IMR-90 (cell line): ENCODE results near the gene EPM2AIP1. TPM values are rescaled to one million over a fixed set of nuclear protein-coding genes. Genes with fewer than 3 reads are reported as not detected.

Experiments
- ATAC-seq: fragments of 200-7000 bp; cut with Tn5 transposase; 2 replicates; pipeline ENCODE4 v1.9.1; 2020; ENCODE audit warnings: low read depth, mild to moderate bottlenecking, moderate library complexity
- BruUV-seq: library from RNA; stranded (reverse); fragments of 400-500 nt; replicated peaks from 2 replicates; lab custom pipeline; 2021; lab: Mats Ljungman, UMichigan
- CTCF ChIA-PET: fragments of 300-600 bp; formaldehyde crosslinking; extraction: SDS; loops from one replicate; lab custom pipeline; 2021; ENCODE audit warnings: antibody characterized with exemption; lab: Yijun Ruan, JAX
- POLR2A ChIA-PET: fragments of 300-600 bp; sonication (Branson Sonifier 250); formaldehyde crosslinking; loops from one replicate; lab custom pipeline; 2022; ENCODE audit warnings: antibody characterized with exemption; ENCODE audit not compliant: unreplicated experiment; lab: Charles Lee
- DNase-seq: peaks from one replicate; pipeline ENCODE4 v3.0.0; 2013
- H2AFZ ChIP-seq: replicated peaks from 2 replicates; pipeline ENCODE3; 2013; ENCODE audit warnings: low read length, mild to moderate bottlenecking; ENCODE audit not compliant: poor library complexity
- H2AK5ac ChIP-seq: 2 replicates; pipeline ENCODE4 v1.6.1; 2013; ENCODE audit warnings: low read depth, low read length, inconsistent platforms
- H2AK9ac ChIP-seq: replicated peaks from 2 replicates; pipeline ENCODE3; 2013; ENCODE audit warnings: mild to moderate bottlenecking, low read depth, low read length, moderate library complexity; ENCODE audit not compliant: poor library complexity
- H2BK120ac ChIP-seq: 2 replicates; pipeline ENCODE4 v1.6.1; 2013; ENCODE audit warnings: low read depth, low read length, inconsistent platforms
- H2BK15ac ChIP-seq: 3 replicates; pipeline ENCODE4 v1.6.1; 2013; ENCODE audit warnings: low read depth, low read length, inconsistent platforms
- H2BK20ac ChIP-seq: 2 replicates; pipeline ENCODE4 v1.6.1; 2013; ENCODE audit warnings: low read depth, mild to moderate bottlenecking, inconsistent platforms, low read length, moderate library complexity
- H2BK5ac ChIP-seq: 2 replicates; pipeline ENCODE4 v1.6.1; 2013; ENCODE audit warnings: mild to moderate bottlenecking, low read depth, low read length, inconsistent platforms; ENCODE audit not compliant: poor library complexity, severe bottlenecking
- H3K14ac ChIP-seq: replicated peaks from 2 replicates; pipeline ENCODE4 v1.6.1; 2013; ENCODE audit warnings: low read depth, low read length, inconsistent platforms
- H3K18ac ChIP-seq: 2 replicates; pipeline ENCODE4 v1.6.1; 2013; ENCODE audit warnings: low read depth, low read length, control low read depth
- H3K23ac ChIP-seq: 2 replicates; pipeline ENCODE4 v1.6.1; 2013; ENCODE audit warnings: low read depth, low read length, inconsistent platforms
- H3K27ac ChIP-seq: 2 replicates; pipeline ENCODE4 v1.5.1; 2013; ENCODE audit warnings: mild to moderate bottlenecking, control low read depth, low read length; ENCODE audit not compliant: insufficient read depth
- H3K27me3 ChIP-seq: 2 replicates; pipeline ENCODE4 v1.6.1; 2013; ENCODE audit warnings: low read length; ENCODE audit not compliant: control insufficient read depth, insufficient read depth
- H3K36me3 ChIP-seq: 2 replicates; pipeline ENCODE4 v1.6.1; 2013; ENCODE audit warnings: low read length, mixed read lengths; ENCODE audit not compliant: control insufficient read depth, insufficient read depth
- H3K4ac ChIP-seq: 2 replicates; pipeline ENCODE4 v1.6.1; 2013; ENCODE audit warnings: low read depth, low read length, inconsistent platforms
- H3K4me1 ChIP-seq: 2 replicates; pipeline ENCODE4 v1.6.1; 2013; ENCODE audit warnings: low read length, mixed read lengths; ENCODE audit not compliant: control insufficient read depth, insufficient read depth
- H3K4me2 ChIP-seq: 2 replicates; pipeline ENCODE4 v1.6.1; 2013; ENCODE audit warnings: low read depth, mild to moderate bottlenecking, control low read depth, low read length, moderate library complexity
- H3K4me3 ChIP-seq: 2 replicates; pipeline ENCODE4 v1.5.1; 2013; ENCODE audit warnings: low read depth, mild to moderate bottlenecking, control low read depth, low read length, moderate library complexity; ENCODE audit not compliant: insufficient read depth
- H3K56ac ChIP-seq: 2 replicates; pipeline ENCODE4 v1.6.1; 2013; ENCODE audit warnings: low read length, inconsistent platforms; ENCODE audit not compliant: insufficient read depth; ENCODE audit errors: extremely low read depth
- H3K79me1 ChIP-seq, 2 experiments: 2 replicates each; pipeline ENCODE4 v1.6.1; 2013; ENCODE audit warnings: low read length in 2 of 2, inconsistent platforms in 1 of 2, low read depth in 1 of 2
- H3K9ac ChIP-seq: 2 replicates; pipeline ENCODE4 v1.6.1; 2013; ENCODE audit warnings: low read depth, low read length, control low read depth
- H3K9me1 ChIP-seq: 2 replicates; pipeline ENCODE4 v1.6.1; 2013; ENCODE audit warnings: low read length, inconsistent platforms; ENCODE audit not compliant: insufficient read depth
- H3K9me3 ChIP-seq: 2 replicates; pipeline ENCODE4 v1.6.1; 2013; ENCODE audit warnings: low read length; ENCODE audit not compliant: control insufficient read depth, insufficient read depth
- H4K20me1 ChIP-seq: 2 replicates; pipeline ENCODE4 v1.6.1; 2013; ENCODE audit warnings: low read length, inconsistent platforms; ENCODE audit not compliant: insufficient read depth
- H4K5ac ChIP-seq: 2 replicates; pipeline ENCODE4 v1.6.1; 2013; ENCODE audit warnings: mild to moderate bottlenecking, low read depth, low read length, control low read depth
- H4K8ac ChIP-seq, 2 experiments: 2 replicates each; pipeline ENCODE4 v1.6.1; 2013; ENCODE audit warnings: low read depth in 2 of 2, low read length in 2 of 2, control low read depth in 1 of 2, inconsistent platforms in 1 of 2
- H4K91ac ChIP-seq: 2 replicates; pipeline ENCODE4 v1.6.1; 2013; ENCODE audit warnings: low read depth, low read length, inconsistent platforms; ENCODE audit not compliant: insufficient read depth
- BHLHE40 ChIP-seq: fragments of 150-350 bp; IDR thresholded peaks from 2 replicates; pipeline ENCODE4 v1.6.1; 2016; ENCODE audit warnings: mild to moderate bottlenecking, low read depth, low read length
- CEBPB ChIP-seq: IDR thresholded peaks from 2 replicates; pipeline ENCODE4 v1.6.1; 2012; ENCODE audit warnings: low read depth, low read length, improper control_type of control experiment
- CHD1 ChIP-seq: IDR thresholded peaks from 2 replicates; pipeline ENCODE4 v1.6.1; 2012; ENCODE audit warnings: low read depth, low read length, improper control_type of control experiment
- CTCF ChIP-seq: conservative IDR thresholded peaks from 2 replicates; pipeline ENCODE4 v1.5.1; 2012; ENCODE audit warnings: mild to moderate bottlenecking, low read depth, low read length, improper control_type of control experiment
- ELK1 ChIP-seq: fragments of 150-350 bp; IDR thresholded peaks from 2 replicates; pipeline ENCODE4 v1.6.1; 2016; ENCODE audit warnings: low read depth, mild to moderate bottlenecking, low read length, moderate library complexity, borderline replicate concordance
- FOS ChIP-seq: fragments of 150-350 bp; IDR thresholded peaks from 2 replicates; pipeline ENCODE4 v1.6.1; 2016; ENCODE audit warnings: low read depth, low read length
- MAFK ChIP-seq: IDR thresholded peaks from 2 replicates; pipeline ENCODE4 v1.6.1; 2012; ENCODE audit warnings: low read depth, low read length, improper control_type of control experiment
- MAZ ChIP-seq: IDR thresholded peaks from 2 replicates; pipeline ENCODE4 v1.6.1; 2012; ENCODE audit warnings: low read depth, mild to moderate bottlenecking, low read length, improper control_type of control experiment, moderate library complexity, borderline replicate concordance
- MXI1 ChIP-seq: IDR thresholded peaks from 2 replicates; pipeline ENCODE4 v1.6.1; 2012; ENCODE audit warnings: low read depth, mild to moderate bottlenecking, low read length, moderate library complexity, borderline replicate concordance
- NFE2L2 ChIP-seq: fragments of 150-350 bp; IDR thresholded peaks from 2 replicates; pipeline ENCODE4 v1.6.1; 2016; ENCODE audit warnings: low read depth, mild to moderate bottlenecking, low read length
- POLR2A ChIP-seq: IDR thresholded peaks from 2 replicates; pipeline ENCODE4 v1.6.1; 2012; ENCODE audit warnings: mild to moderate bottlenecking, low read depth, low read length
- RAD21 ChIP-seq: IDR thresholded peaks from 2 replicates; pipeline ENCODE4 v1.6.1; 2012; ENCODE audit warnings: low read length, improper control_type of control experiment
- RCOR1 ChIP-seq: IDR thresholded peaks from 2 replicates; pipeline ENCODE4 v1.6.1; 2012; ENCODE audit warnings: mild to moderate bottlenecking, low read length, improper control_type of control experiment; ENCODE audit not compliant: insufficient replicate concordance
- RFX5 ChIP-seq: IDR thresholded peaks from 2 replicates; pipeline ENCODE4 v1.8.0; 2012; ENCODE audit warnings: low read depth, mild to moderate bottlenecking, low read length, moderate library complexity
- SMC3 ChIP-seq: fragments of 150-350 bp; IDR thresholded peaks from 2 replicates; pipeline ENCODE4 v1.6.1; 2016; ENCODE audit warnings: low read depth, mild to moderate bottlenecking, antibody characterized with exemption, low read length, moderate library complexity
- WGBS, 2 experiments: methylation state at CpG; one replicate each; pipeline versions ENCODE4 v1.1.5 to v1.1.7; 2013; ENCODE audit warnings: missing lambda C conversion rate in 2 of 2; ENCODE audit not compliant: insufficient read length in 1 of 2; ENCODE audit errors: extremely low coverage in 2 of 2; 5-methylcytosine and 5-hydroxymethylcytosine counted together
- dilution Hi-C: fragments of 300-500 bp; cut with HindIII; formaldehyde crosslinking; loops from one replicate; pipeline ENCODE4 v1.14.3; 2018; ENCODE audit warnings: low sequenced_read_pairs; ENCODE audit not compliant: unreplicated experiment
- in situ Hi-C: fragments of 300-500 bp; cut with MboI; formaldehyde crosslinking; loops from 3 replicates; pipeline ENCODE4 v1.14.3; 2019; ENCODE audit warnings: low sequenced_read_pairs, inconsistent platforms, mixed read lengths
- intact Hi-C: fragments of 100-400 bp; cut with micrococcal nuclease; formaldehyde crosslinking; loops from 2 replicates; pipeline ENCODE4 v1.10.0; 2022
- polyA plus RNA-seq, 3 experiments: library from polyadenylated mRNA; depleted of rRNA; stranded (reverse); fragments of >200 nt; gene quantifications; 2 replicates each; pipeline ENCODE4 v1.2.3, GENCODE V29; 2012; ENCODE audit warnings: low replicate concordance in 1 of 3
- total RNA-seq: library from RNA; depleted of rRNA; stranded (reverse); fragments of >200 nt; gene quantifications from 2 replicates; pipeline ENCODE4 v1.2.3, GENCODE V29; 2012
- TF ChIP-seq, protein P1 (sequence below): fragments of 150-350 bp; IDR thresholded peaks from 2 replicates; pipeline ENCODE4 v1.6.1; 2017; ENCODE audit warnings: mild to moderate bottlenecking, antibody characterized with exemption, low read length, low read depth

Gene EPM2AIP1
- total and polyA plus RNA-seq, 2 of the 4 experiments (the other 2 are of a cell fraction) = 6.4 to 13.4 TPM

- peak overlapping the region; percentile 3; the same call in 1 of the 2 replicates for H3K27ac ChIP-seq
Measured at GRCh38 chr3:36941658-36942057, 51.3 kb downstream of the EPM2AIP1 start.

More at GRCh38 chr3:36941658-36942057, 51.3 kb downstream of the EPM2AIP1 start:
- 0 out of 2 replicates have a peak overlapping the region, but pooled peaks have one; percentile 11 for H3K56ac ChIP-seq
- CTCF ChIA-PET = interaction anchor here (3.4 kb wide), 1 partner anchor 17 kb away, joined by 15 read pairs; no protein-coding TSS in a partner anchor
- peaks cover 6% of the 10 kb centered on the region; the same call in 1 of the 2 replicates for H3K9me1 ChIP-seq
- H3K14ac ChIP-seq = no peak overlapping the region; the same call in 1 of the 2 replicates
- peaks cover 8 to 28% of the 10 kb centered on the region in 2 experiments; a peak in 2 of 4 replicates for H3K79me1 ChIP-seq
- no peak overlapping the region for H2BK20ac ChIP-seq
- ATAC-seq (no peak), DNase-seq (peak; percentile 31)
- no peaks in the 10 kb centered on the region for H4K20me1 ChIP-seq
- H2BK120ac ChIP-seq = no peak overlapping the region
- no peak overlapping the region for H3K9ac ChIP-seq
- no peak overlapping the region for H3K23ac ChIP-seq
- WGBS, 2 experiments = 40% methylated on average over 1 of the region's 3 CpGs; no CpG with 5 or more reads in 1 of the 2 experiments
- peak overlapping the region; percentile 1 for H3K4me2 ChIP-seq
- TF ChIP-seq, protein P1, sequence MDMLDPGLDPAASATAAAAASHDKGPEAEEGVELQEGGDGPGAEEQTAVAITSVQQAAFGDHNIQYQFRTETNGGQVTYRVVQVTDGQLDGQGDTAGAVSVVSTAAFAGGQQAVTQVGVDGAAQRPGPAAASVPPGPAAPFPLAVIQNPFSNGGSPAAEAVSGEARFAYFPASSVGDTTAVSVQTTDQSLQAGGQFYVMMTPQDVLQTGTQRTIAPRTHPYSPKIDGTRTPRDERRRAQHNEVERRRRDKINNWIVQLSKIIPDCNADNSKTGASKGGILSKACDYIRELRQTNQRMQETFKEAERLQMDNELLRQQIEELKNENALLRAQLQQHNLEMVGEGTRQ = no peak
- no peak for TF ChIP-seq RFX5
- TF ChIP-seq ELK1 = no peak
- no peak for TF ChIP-seq CEBPB
- no peak for TF ChIP-seq BHLHE40
- no peak for TF ChIP-seq MXI1
- TF ChIP-seq RAD21 = no peak
- TF ChIP-seq MAFK = no peak
- TF ChIP-seq POLR2A = no peak
- no peak for TF ChIP-seq CTCF
- TF ChIP-seq MAZ = no peak
- TF ChIP-seq NFE2L2 = no peak
- TF ChIP-seq SMC3 = no peak
- TF ChIP-seq FOS = no peak
- TF ChIP-seq RCOR1 = no peak
- no peak for TF ChIP-seq CHD1
- H3K9me3 ChIP-seq = no peaks in the 10 kb centered on the region
- no peak overlapping the region for H2AK5ac ChIP-seq
- dilution Hi-C loops (no loop called here), intact Hi-C loops (no loop called here), in situ Hi-C loops (no loop called here)
- H3K4ac ChIP-seq = no peak overlapping the region; the same call in 1 of the 2 replicates
- no TSS peak for BruUV-seq
- no peak overlapping the region for H3K4me3 ChIP-seq
- H2AFZ ChIP-seq = no peak overlapping the region
- no peak overlapping the region for H4K5ac ChIP-seq
- no peaks in the 10 kb centered on the region for H3K36me3 ChIP-seq
- POLR2A ChIA-PET = no interaction called here
- H3K4me1 ChIP-seq = peaks cover 11% of the 10 kb centered on the region
- no peak overlapping the region for H2AK9ac ChIP-seq
- H3K18ac ChIP-seq = no peak overlapping the region
- no peak overlapping the region for H4K91ac ChIP-seq
- H2BK15ac ChIP-seq = no peak overlapping the region; the same call in 2 of the 3 replicates
- H4K8ac ChIP-seq = no peak overlapping the region; a peak in 1 of 4 replicates
- H2BK5ac ChIP-seq = no peak overlapping the region
- H3K27me3 ChIP-seq = no peaks in the 10 kb centered on the region
